Stimulated activated effector memory CD8-positive, alpha-beta T cell treated with anti-CD3 and anti-CD28 coated beads, Interleukin-12 subunit alpha, Interleukin-12 subunit beta, amount 100 ng/mL, for 72 hours (primary cell): ENCODE data around the gene PCDHA7.
"Not testable (repeated sequence)": the region's sequence is repeated elsewhere in the genome, so short reads cannot be mapped to it uniquely, and the experiment has no call there.

ENCODE experiments used
- ATAC-seq: fragments of 150-1000 bp; cut with Tn5 transposase; 2 replicates; pipeline ENCODE4 v1.10.0; 2021
- DNase-seq, 2 donors: peaks; one replicate each; pipeline ENCODE4 v3.0.0; 2021 to 2022; ENCODE audit warnings: low spot score in 2 of 2
- H3K27ac Mint-ChIP-seq: one replicate; pipeline ENCODE4 v1.8.0; 2022; ENCODE audit warnings: mild to moderate bottlenecking, mixed read lengths
- H3K36me3 Mint-ChIP-seq: one replicate; pipeline ENCODE4 v1.8.0; 2022; ENCODE audit warnings: mild to moderate bottlenecking, mixed read lengths
- H3K4me1 Mint-ChIP-seq: one replicate; pipeline ENCODE4 v1.8.0; 2022; ENCODE audit warnings: mixed read lengths
- H3K4me3 Mint-ChIP-seq: one replicate; pipeline ENCODE4 v1.8.0; 2022; ENCODE audit warnings: mild to moderate bottlenecking, mixed read lengths
- H3K9me3 Mint-ChIP-seq: one replicate; pipeline ENCODE4 v1.8.0; 2022; ENCODE audit warnings: mixed read lengths

PCDHA7 gene

GRCh38 chr5:140808241-140808888 lies 25.7 kb upstream of the PCDHA7 start:
- not testable (repeated sequence) for ATAC-seq, H3K9me3 Mint-ChIP-seq

GRCh38 chr5:140808889-140809291 lies 25.2 kb upstream of the PCDHA7 start:
- DNase-seq (no peak), ATAC-seq (no peak)
- H3K36me3 Mint-ChIP-seq, result no peaks in the 10 kb centered on the region
- H3K9me3 Mint-ChIP-seq, result peaks cover 5% of the 10 kb centered on the region
- no peak overlapping the region for H3K27ac Mint-ChIP-seq
- no peak overlapping the region for H3K4me3 Mint-ChIP-seq
- no peaks in the 10 kb centered on the region for H3K4me1 Mint-ChIP-seq

More at GRCh38 chr5:140808241-140808888, 25.7 kb upstream of the PCDHA7 start:
- H3K27ac Mint-ChIP-seq, H3K36me3 Mint-ChIP-seq, H3K4me3 Mint-ChIP-seq, H3K4me1 Mint-ChIP-seq, DNase-seq: not testable (repeated sequence)

GRCh38 chr5:140821375-140822280 lies 12.4 kb upstream of the PCDHA7 start, which contains the start of gene PCDHA5:
PCDHA5 (plus strand) TSS chr5:140821613.
- H3K9me3 Mint-ChIP-seq, result peaks cover 5% of the 10 kb centered on the region
- no peaks in the 10 kb centered on the region for H3K4me1 Mint-ChIP-seq
- H3K36me3 Mint-ChIP-seq, result no peaks in the 10 kb centered on the region
- DNase-seq (peak in 1 of 2 donors; percentile 52), ATAC-seq (no peak)
- no peak within 1 kb of the TSS for H3K4me3 Mint-ChIP-seq
- no peak within 1 kb of the TSS for H3K27ac Mint-ChIP-seq

- ATAC-seq (no peak), DNase-seq (no peak)
- Mint-ChIP-seq H3K4me1 (no peaks in the 10 kb centered on the region), H3K9me3 (peaks cover 5% of the 10 kb centered on the region), H3K27ac (no peak overlapping the region), H3K4me3 (no peak overlapping the region), H3K36me3 (no peaks in the 10 kb centered on the region)
Measured at GRCh38 chr5:140822281-140822629, 11.8 kb upstream of the PCDHA7 start.

- not testable (repeated sequence) for DNase-seq, H3K4me1 Mint-ChIP-seq, H3K27ac Mint-ChIP-seq, H3K9me3 Mint-ChIP-seq, ATAC-seq, H3K36me3 Mint-ChIP-seq, H3K4me3 Mint-ChIP-seq
Measured at GRCh38 chr5:140822969-140823368, 11.1 kb upstream of the PCDHA7 start.

GRCh38 chr5:140823475-140823874 lies 10.6 kb upstream of the PCDHA7 start:
- Mint-ChIP-seq H3K4me3 (no peak overlapping the region), H3K9me3 (peaks cover 5% of the 10 kb centered on the region), H3K36me3 (no peaks in the 10 kb centered on the region), H3K4me1 (no peaks in the 10 kb centered on the region), H3K27ac (no peak overlapping the region)
- ATAC-seq (no peak), DNase-seq (no peak)

- Mint-ChIP-seq H3K27ac (no peak within 1 kb of the TSS), H3K4me3 (no peak within 1 kb of the TSS), H3K9me3 (peaks cover 2% of the 10 kb centered on the region), H3K36me3 (no peaks in the 10 kb centered on the region), H3K4me1 (no peaks in the 10 kb centered on the region)
- no peak for ATAC-seq
- no peak for DNase-seq
Measured at GRCh38 chr5:140827704-140828361, 6.2 kb upstream of the PCDHA7 start, which contains the start of gene PCDHA6. PCDHA6 (plus strand) TSS chr5:140827960; CDS start chr5:140828092, 132 bp downstream.

GRCh38 chr5:140828362-140828737 lies 5.7 kb upstream of the PCDHA7 start:
- Mint-ChIP-seq H3K4me1 (no peaks in the 10 kb centered on the region), H3K36me3 (no peaks in the 10 kb centered on the region), H3K4me3 (no peak overlapping the region), H3K9me3 (peaks cover 2% of the 10 kb centered on the region), H3K27ac (no peak overlapping the region)
- no peak for DNase-seq
- ATAC-seq, result no peak

- not testable (repeated sequence) for H3K27ac Mint-ChIP-seq, H3K36me3 Mint-ChIP-seq, H3K4me3 Mint-ChIP-seq
Measured at GRCh38 chr5:140829511-140830501, 4.3 kb upstream of the PCDHA7 start.

GRCh38 chr5:140834439-140835008 lies 455 bp downstream of the PCDHA7 start:
- H3K36me3 Mint-ChIP-seq, ATAC-seq, H3K9me3 Mint-ChIP-seq, DNase-seq, H3K4me3 Mint-ChIP-seq, H3K27ac Mint-ChIP-seq, H3K4me1 Mint-ChIP-seq: not testable (repeated sequence)

More at GRCh38 chr5:140829511-140830501, 4.3 kb upstream of the PCDHA7 start:
- H3K4me1 Mint-ChIP-seq, DNase-seq, H3K9me3 Mint-ChIP-seq, ATAC-seq: not testable (repeated sequence)

GRCh38 chr5:140835622-140836510 lies 1.8 kb downstream of the PCDHA7 start:
- H3K9me3 Mint-ChIP-seq, result peaks cover 5% of the 10 kb centered on the region
- no peak for DNase-seq
- ATAC-seq, result no peak
- no peak overlapping the region for H3K4me3 Mint-ChIP-seq
- H3K36me3 Mint-ChIP-seq, result no peaks in the 10 kb centered on the region
- no peaks in the 10 kb centered on the region for H3K4me1 Mint-ChIP-seq
- no peak overlapping the region for H3K27ac Mint-ChIP-seq

- no peak for ATAC-seq
- H3K4me1 Mint-ChIP-seq, result no peaks in the 10 kb centered on the region
- H3K9me3 Mint-ChIP-seq, result peaks cover 5% of the 10 kb centered on the region
- H3K27ac Mint-ChIP-seq, result no peak within 1 kb of the TSS
- DNase-seq, result no peak
- no peaks in the 10 kb centered on the region for H3K36me3 Mint-ChIP-seq
- H3K4me3 Mint-ChIP-seq, result no peak within 1 kb of the TSS
Measured at GRCh38 chr5:140840978-140841962, 7.2 kb downstream of the PCDHA7 start, which contains the start of gene PCDHA8. PCDHA8 (plus strand) TSS chr5:140841187; CDS start chr5:140841322, 135 bp downstream.
